PFSK-1 (cell line): Measurements from ENCODE around the gene OAS1.

Experiments used
- POLR2AphosphoS5 ChIP-seq: IDR thresholded peaks from 2 replicates; pipeline ENCODE4 v1.6.1; 2012; ENCODE audit warnings: low read depth, mild to moderate bottlenecking, control low read depth, low read length, moderate library complexity
- REST ChIP-seq, 2 experiments: IDR thresholded peaks; 2 replicates each; pipeline versions ENCODE4 v1.6.1 to v1.8.0; 2011 to 2012; ENCODE audit warnings: low read depth in 2 of 2, low read length in 2 of 2, control low read depth in 1 of 2, inconsistent platforms in 1 of 2, mild to moderate bottlenecking in 1 of 2, moderate library complexity in 1 of 2; ENCODE audit not compliant: insufficient read depth in 1 of 2
- SIN3A ChIP-seq: IDR thresholded peaks from 2 replicates; pipeline ENCODE4 v1.6.1; 2012; ENCODE audit warnings: mild to moderate bottlenecking, low read length, moderate library complexity, borderline replicate concordance; ENCODE audit not compliant: insufficient read depth
- TAF1 ChIP-seq: IDR thresholded peaks from 2 replicates; pipeline ENCODE4 v1.6.1; 2012; ENCODE audit warnings: low read length, control low read depth, borderline replicate concordance; ENCODE audit not compliant: insufficient read depth

GRCh38 chr12:112962561-112962960 is 55.8 kb downstream of the OAS1 start:
- no peak for TF ChIP-seq REST (IDR thresholded peaks at IDR 0.05; ENCODE audit: insufficient read depth in 1 of 2, low read depth in 2 of 2, low read length in 2 of 2)
- no peak for TF ChIP-seq SIN3A
- TF ChIP-seq POLR2AphosphoS5 = no peak
- TF ChIP-seq TAF1 = no peak
